ENCODE data around the gene NEUROG3. TPM values are rescaled to one million over a fixed set of nuclear protein-coding genes. Genes with fewer than 3 reads are reported as not detected.

Gene NEUROG3
- total RNA-seq, 3 donors from 2014 or later, result 0.35 to 6.7 (median 0.78) TPM

DNA sequence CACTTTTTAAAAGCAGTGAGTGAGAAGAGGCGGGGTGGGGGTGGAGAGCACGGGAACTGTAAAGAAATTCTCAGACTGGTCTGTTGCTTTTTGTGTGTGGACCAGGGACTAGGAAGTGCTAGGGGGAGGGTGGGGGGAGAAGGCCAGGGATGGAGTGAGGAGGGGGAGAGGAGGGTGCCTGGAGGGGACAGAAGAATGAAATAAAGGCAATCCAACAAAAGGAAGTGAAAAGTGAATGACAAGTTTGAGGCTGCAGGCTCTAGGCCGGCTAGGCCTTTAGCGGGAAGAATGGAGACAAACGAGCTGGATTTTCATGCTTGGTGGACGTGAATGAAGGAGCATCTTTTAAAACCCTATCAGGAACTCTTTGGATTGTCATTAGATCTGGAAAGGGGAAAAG lies 13.7 kb downstream of the NEUROG3 start:
- no peak overlapping the region for H3K4me3 ChIP-seq
- no peak for DNase-seq
- ATAC-seq, result no peak
- no peaks in the 10 kb centered on the region for H3K36me3 ChIP-seq (ENCODE audit: low read depth)
- TF ChIP-seq, protein P1, sequence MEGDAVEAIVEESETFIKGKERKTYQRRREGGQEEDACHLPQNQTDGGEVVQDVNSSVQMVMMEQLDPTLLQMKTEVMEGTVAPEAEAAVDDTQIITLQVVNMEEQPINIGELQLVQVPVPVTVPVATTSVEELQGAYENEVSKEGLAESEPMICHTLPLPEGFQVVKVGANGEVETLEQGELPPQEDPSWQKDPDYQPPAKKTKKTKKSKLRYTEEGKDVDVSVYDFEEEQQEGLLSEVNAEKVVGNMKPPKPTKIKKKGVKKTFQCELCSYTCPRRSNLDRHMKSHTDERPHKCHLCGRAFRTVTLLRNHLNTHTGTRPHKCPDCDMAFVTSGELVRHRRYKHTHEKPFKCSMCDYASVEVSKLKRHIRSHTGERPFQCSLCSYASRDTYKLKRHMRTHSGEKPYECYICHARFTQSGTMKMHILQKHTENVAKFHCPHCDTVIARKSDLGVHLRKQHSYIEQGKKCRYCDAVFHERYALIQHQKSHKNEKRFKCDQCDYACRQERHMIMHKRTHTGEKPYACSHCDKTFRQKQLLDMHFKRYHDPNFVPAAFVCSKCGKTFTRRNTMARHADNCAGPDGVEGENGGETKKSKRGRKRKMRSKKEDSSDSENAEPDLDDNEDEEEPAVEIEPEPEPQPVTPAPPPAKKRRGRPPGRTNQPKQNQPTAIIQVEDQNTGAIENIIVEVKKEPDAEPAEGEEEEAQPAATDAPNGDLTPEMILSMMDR (IDR thresholded peaks at IDR 0.05), result no peak
- no peaks in the 10 kb centered on the region for H3K9me3 ChIP-seq
- intact Hi-C loops (cut with DNase I, micrococcal nuclease), result no loop called here
- H3K4me1 ChIP-seq (ENCODE audit: low read depth), result no peaks in the 10 kb centered on the region

DNA sequence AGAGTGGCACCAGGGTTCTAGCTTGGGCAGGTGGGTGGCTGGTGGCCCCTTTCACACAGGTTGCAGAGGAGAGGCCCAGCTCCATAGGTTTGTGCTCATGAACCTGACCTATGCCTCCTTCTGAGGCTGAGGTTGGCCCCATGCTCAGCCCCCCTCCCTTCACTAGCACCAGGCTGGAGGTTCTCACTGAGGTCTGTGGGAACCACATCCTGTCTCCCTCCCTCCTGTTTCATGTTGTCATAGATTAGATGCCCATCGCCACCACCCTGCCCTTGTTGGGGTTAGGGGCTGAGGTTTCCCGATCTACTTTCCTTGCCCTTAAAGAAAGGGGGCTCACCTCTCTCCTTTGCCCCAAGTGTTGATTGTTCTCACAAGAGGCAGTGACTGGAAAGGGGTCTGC lies 14.7 kb downstream of the NEUROG3 start:
- intact Hi-C loops (cut with DNase I, micrococcal nuclease), result no loop called here
- Histone ChIP-seq H3K4me1 (ENCODE audit: low read depth) (no peaks in the 10 kb centered on the region), H3K9me3 (no peaks in the 10 kb centered on the region), H3K4me3 (no peak overlapping the region), H3K36me3 (ENCODE audit: low read depth) (no peaks in the 10 kb centered on the region)
- DNase-seq (no peak), ATAC-seq (no peak)
- TF ChIP-seq, protein P1 (IDR thresholded peaks at IDR 0.05), result no peak

DNA sequence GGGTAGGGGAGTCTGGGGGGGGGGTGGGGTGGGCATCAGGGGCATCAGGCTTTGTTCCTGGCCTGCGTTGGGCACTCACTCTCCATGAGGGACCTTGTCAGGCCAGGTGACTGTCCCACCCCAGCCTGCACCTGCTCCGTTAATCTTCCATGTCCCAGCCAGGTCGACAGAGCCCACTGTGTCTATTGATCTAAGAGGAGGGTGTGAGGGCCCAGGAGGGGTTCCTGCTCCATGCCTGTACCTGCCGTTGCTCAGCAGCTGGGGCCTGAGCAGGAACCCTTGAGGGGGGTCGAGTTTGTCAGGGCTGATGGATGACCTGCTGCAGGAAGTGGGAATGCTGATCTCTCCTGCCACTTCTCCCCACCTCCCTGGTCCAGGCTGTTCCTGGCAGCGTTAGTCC lies 18.6 kb downstream of the NEUROG3 start:
- Histone ChIP-seq H3K9me3 (peaks cover 20% of the 10 kb centered on the region), H3K4me3 (no peak overlapping the region), H3K4me1 (ENCODE audit: low read depth) (no peaks in the 10 kb centered on the region), H3K36me3 (ENCODE audit: low read depth) (no peaks in the 10 kb centered on the region)
- intact Hi-C loops (cut with DNase I, micrococcal nuclease), result no loop called here
- DNase-seq (no peak), ATAC-seq (no peak)
- TF ChIP-seq, protein P1 (IDR thresholded peaks at IDR 0.05), result no peak

DNA sequence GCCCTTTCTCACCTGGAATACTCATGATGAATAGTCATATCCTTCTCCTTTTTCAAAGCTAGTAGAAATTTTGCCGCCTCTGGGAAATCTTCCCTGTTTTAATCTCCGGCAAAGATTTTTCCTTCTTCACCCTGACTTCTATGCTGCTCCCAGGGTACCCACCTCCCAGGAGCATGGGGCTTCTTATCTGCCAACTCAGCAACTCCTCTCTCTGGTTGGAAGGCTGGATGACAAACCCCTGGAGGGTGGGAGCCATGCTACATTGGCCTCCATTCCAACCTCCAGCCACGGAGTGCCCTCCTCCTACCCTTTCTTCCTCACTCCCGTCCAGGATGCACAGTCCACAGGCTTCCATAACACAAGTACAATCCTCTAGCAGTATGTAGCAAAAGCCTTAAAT lies 19.9 kb downstream of the NEUROG3 start:
- Histone ChIP-seq H3K36me3 (ENCODE audit: low read depth) (no peaks in the 10 kb centered on the region), H3K9me3 (peaks cover 29% of the 10 kb centered on the region), H3K4me3 (no peak overlapping the region), H3K4me1 (ENCODE audit: low read depth) (no peaks in the 10 kb centered on the region)
- DNase-seq, result no peak
- TF ChIP-seq, protein P1 (IDR thresholded peaks at IDR 0.05), result no peak
- ATAC-seq, result no peak
- intact Hi-C loops (cut with DNase I, micrococcal nuclease), result no loop called here

DNA sequence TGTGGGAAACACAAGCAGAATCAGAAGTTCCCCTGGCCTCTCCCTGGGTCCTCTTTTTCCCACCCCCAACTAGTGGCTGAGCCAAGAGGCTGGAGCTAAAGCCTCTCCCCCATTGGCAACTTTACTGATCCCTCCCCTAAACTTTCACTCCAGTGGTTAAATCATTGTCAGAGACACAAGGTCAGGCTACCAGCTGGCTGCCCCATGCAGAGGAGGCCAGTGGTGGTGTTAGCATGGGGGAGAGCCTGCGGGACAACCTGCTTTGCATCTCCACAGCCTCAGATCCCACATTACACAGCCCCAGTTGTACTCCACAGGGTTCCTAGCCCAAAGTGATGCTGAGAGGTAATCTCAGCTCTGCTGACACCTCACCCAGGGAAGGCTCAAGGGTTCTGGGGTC lies 21.0 kb downstream of the NEUROG3 start:
- Histone ChIP-seq H3K4me3 (no peak overlapping the region), H3K4me1 (ENCODE audit: low read depth) (no peaks in the 10 kb centered on the region), H3K36me3 (ENCODE audit: low read depth) (no peaks in the 10 kb centered on the region), H3K9me3 (peaks cover 29% of the 10 kb centered on the region)
- intact Hi-C loops (cut with DNase I, micrococcal nuclease), result no loop called here
- ATAC-seq, result no peak
- TF ChIP-seq, protein P1 (IDR thresholded peaks at IDR 0.05), result no peak
- DNase-seq, result no peak

DNA sequence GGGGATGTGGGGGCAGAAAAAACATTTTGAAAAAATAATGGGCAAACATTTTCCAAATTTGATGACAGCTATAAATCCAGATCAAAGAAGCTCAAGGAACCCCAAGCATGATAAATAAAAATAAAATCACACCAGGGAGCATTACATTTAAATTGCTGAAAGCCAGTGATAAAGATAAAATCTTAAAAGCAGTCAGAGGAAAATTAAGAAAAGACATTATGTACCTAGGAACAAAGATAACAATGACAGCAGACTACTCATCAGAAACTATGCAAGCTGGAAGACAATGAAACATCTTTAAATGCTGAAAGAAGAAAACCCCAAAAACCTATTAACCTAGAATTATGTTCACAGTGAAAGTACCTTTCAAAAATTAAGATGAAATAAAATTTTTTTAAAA lies 23.3 kb downstream of the NEUROG3 start:
- intact Hi-C loops (cut with DNase I, micrococcal nuclease), result no loop called here
- ATAC-seq (no peak), DNase-seq (no peak)
- TF ChIP-seq, protein P1 (IDR thresholded peaks at IDR 0.05), result no peak
- Histone ChIP-seq H3K36me3 (ENCODE audit: low read depth) (no peaks in the 10 kb centered on the region), H3K9me3 (peaks cover 29% of the 10 kb centered on the region), H3K4me3 (no peak overlapping the region), H3K4me1 (ENCODE audit: low read depth) (no peaks in the 10 kb centered on the region)
